ENCODE data around the gene TNPO1. TPM values are rescaled to one million over a fixed set of nuclear protein-coding genes. Genes with fewer than 3 reads are reported as not detected.
A peak's percentile ranks its signal among the peaks of the same experiment; 100 is the strongest.

The TNPO1 gene
- total and polyA plus RNA-seq, 2 donors (not counting 1 experiment from before 2014, with no cell fraction given), result 93.7 to 226 TPM

- Histone ChIP-seq H3K27ac (ENCODE audit: insufficient read depth, low read length) (peak overlapping the region; percentile 94), H3K4me3 (replicated peaks in 1 of 4; ENCODE audit: control extremely low read depth in 1 of 4, insufficient read depth in 1 of 4, low read depth in 3 of 4, low read length in 4 of 4) (peak overlapping the region in 1 of 4 experiments; percentile 71), H3K4me1 (ENCODE audit: control insufficient read depth, extremely low read depth, insufficient read depth, low read length) (peaks cover 11% of the 10 kb centered on the region), H4K20me1 (ENCODE audit: control insufficient read depth, extremely low read depth, insufficient read depth, low read length) (no peaks in the 10 kb centered on the region), H3K27me3 (ENCODE audit: control insufficient read depth, insufficient read depth, low read length) (no peaks in the 10 kb centered on the region), H3K79me2 (ENCODE audit: control insufficient read depth, insufficient read depth, low read length) (peaks cover 30% of the 10 kb centered on the region), H3K4me2 (ENCODE audit: extremely low read depth, insufficient read depth, low read length) (peak overlapping the region; percentile 87), H3K9me3 (ENCODE audit: control insufficient read depth, insufficient read depth, low read depth, low read length) (no peaks in the 10 kb centered on the region), H3K9ac (ENCODE audit: insufficient read depth, low read length) (no peak overlapping the region), H2AFZ (ENCODE audit: low read length) (no peak overlapping the region), H3K36me3 (ENCODE audit: control insufficient read depth, insufficient read depth, low read length) (no peaks in the 10 kb centered on the region)
- no peak for TF ChIP-seq EZH2 (IDR thresholded peaks at IDR 0.05; ENCODE audit: low read length, missing control alignments)
- no peak for DNase-seq (ENCODE audit: low read depth in 2 of 2)
Observed at GRCh38 chr5:72954389-72954788, 137.9 kb downstream of the TNPO1 start.

DNA sequence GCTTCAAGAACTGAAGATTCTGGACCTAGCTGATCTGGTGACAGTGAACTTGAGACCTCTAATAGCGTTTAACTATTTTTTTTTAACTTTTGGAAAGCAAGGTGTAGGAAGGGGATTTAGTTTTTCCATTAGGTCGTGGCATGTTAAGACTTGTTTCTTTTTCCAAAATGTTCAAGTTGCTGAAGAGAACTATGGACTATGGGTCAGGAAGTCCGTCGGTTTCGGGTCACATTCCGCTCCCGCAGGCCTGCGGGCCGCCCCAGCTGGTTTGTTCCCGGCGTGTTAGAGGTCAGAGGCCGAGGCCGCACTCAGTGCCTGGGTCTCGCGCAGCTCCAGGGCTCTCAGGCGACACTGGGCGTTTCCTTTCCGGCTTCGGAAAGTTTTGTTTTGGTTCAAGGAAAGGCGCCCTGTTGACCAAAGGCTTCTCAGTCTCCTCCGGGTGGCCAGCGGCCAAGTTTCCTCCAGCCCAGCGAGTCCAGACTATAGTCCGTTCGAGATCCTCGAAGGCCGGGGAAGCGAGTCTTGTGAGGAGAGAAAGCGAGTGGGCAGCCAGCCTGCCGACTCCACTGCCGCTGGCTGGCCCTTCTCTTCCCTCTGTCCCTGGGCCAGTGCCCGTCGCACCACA lies 138.8 kb downstream of the TNPO1 start:
- TF ChIP-seq, protein P1, sequence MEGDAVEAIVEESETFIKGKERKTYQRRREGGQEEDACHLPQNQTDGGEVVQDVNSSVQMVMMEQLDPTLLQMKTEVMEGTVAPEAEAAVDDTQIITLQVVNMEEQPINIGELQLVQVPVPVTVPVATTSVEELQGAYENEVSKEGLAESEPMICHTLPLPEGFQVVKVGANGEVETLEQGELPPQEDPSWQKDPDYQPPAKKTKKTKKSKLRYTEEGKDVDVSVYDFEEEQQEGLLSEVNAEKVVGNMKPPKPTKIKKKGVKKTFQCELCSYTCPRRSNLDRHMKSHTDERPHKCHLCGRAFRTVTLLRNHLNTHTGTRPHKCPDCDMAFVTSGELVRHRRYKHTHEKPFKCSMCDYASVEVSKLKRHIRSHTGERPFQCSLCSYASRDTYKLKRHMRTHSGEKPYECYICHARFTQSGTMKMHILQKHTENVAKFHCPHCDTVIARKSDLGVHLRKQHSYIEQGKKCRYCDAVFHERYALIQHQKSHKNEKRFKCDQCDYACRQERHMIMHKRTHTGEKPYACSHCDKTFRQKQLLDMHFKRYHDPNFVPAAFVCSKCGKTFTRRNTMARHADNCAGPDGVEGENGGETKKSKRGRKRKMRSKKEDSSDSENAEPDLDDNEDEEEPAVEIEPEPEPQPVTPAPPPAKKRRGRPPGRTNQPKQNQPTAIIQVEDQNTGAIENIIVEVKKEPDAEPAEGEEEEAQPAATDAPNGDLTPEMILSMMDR (conservative IDR thresholded peaks at IDR 0.05 in 1 of 2, IDR thresholded peaks at IDR 0.05 in 1 of 2; ENCODE audit: low read depth in 1 of 2, low read length in 2 of 2), result no peak
- TF ChIP-seq EZH2 (IDR thresholded peaks at IDR 0.05; ENCODE audit: low read length, missing control alignments), result no peak
- Histone ChIP-seq H3K27ac (ENCODE audit: insufficient read depth, low read length) (peak overlapping the region; percentile 94), H3K79me2 (ENCODE audit: control insufficient read depth, insufficient read depth, low read length) (peaks cover 35% of the 10 kb centered on the region), H3K27me3 (ENCODE audit: control insufficient read depth, insufficient read depth, low read length) (no peaks in the 10 kb centered on the region), H3K9ac (ENCODE audit: insufficient read depth, low read length) (peak overlapping the region; percentile 78), H2AFZ (ENCODE audit: low read length) (peak overlapping the region; percentile 74), H3K4me2 (ENCODE audit: extremely low read depth, insufficient read depth, low read length) (peak overlapping the region; percentile 87), H4K20me1 (ENCODE audit: control insufficient read depth, extremely low read depth, insufficient read depth, low read length) (no peaks in the 10 kb centered on the region), H3K4me3 (replicated peaks in 1 of 4; ENCODE audit: control extremely low read depth in 1 of 4, insufficient read depth in 1 of 4, low read depth in 3 of 4, low read length in 4 of 4) (peak overlapping the region; percentile 48 to 71 (median 54)), H3K36me3 (ENCODE audit: control insufficient read depth, insufficient read depth, low read length) (no peaks in the 10 kb centered on the region), H3K9me3 (ENCODE audit: control insufficient read depth, insufficient read depth, low read depth, low read length) (no peaks in the 10 kb centered on the region), H3K4me1 (ENCODE audit: control insufficient read depth, extremely low read depth, insufficient read depth, low read length) (peaks cover 11% of the 10 kb centered on the region)
- no peak for DNase-seq (ENCODE audit: low read depth in 2 of 2)

DNA sequence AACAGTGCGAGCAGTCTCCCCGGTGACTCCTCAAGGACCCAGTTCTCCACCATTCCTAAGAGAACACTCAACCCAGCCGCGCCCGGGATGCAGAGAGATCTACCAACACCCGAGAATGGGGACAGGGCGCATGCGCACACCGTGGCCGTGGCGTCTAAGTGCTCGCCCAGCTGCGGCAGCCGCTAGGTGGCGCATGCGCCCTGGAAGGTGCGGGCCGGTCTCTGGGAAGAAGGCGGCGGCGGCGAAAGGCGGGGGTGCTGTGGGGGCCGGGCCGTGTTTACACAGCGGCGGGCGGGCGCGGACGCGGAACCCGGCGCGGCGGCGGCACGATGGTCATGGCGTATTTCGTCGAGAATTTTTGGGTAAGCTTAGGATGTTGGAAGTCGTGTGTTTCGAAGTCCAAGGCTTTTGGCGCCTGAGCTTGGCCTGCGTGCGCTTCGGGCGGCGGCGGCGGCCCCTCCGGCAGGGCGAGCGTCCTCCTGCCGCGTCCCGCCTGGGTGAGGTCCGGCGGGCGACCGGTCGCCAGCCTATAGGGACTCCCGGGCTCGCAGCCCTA lies 139.4 kb downstream of the TNPO1 start, which contains the start of gene FCHO2:
FCHO2 (plus strand) TSS at position 274 of the 556 bp plus-strand sequence; CDS start at position 330, 56 bp downstream.
- Histone ChIP-seq H3K27me3 (ENCODE audit: control insufficient read depth, insufficient read depth, low read length) (no peaks in the 10 kb centered on the region), H4K20me1 (ENCODE audit: control insufficient read depth, extremely low read depth, insufficient read depth, low read length) (no peaks in the 10 kb centered on the region), H3K9me3 (ENCODE audit: control insufficient read depth, insufficient read depth, low read depth, low read length) (no peaks in the 10 kb centered on the region), H3K79me2 (ENCODE audit: control insufficient read depth, insufficient read depth, low read length) (peaks cover 39% of the 10 kb centered on the region), H3K27ac (ENCODE audit: insufficient read depth, low read length) (peak within 1 kb of the TSS; percentile 94), H2AFZ (ENCODE audit: low read length) (peak within 1 kb of the TSS; percentile 74), H3K9ac (ENCODE audit: insufficient read depth, low read length) (peak within 1 kb of the TSS; percentile 78), H3K4me2 (ENCODE audit: extremely low read depth, insufficient read depth, low read length) (peak within 1 kb of the TSS; percentile 87), H3K36me3 (ENCODE audit: control insufficient read depth, insufficient read depth, low read length) (no peaks in the 10 kb centered on the region), H3K4me1 (ENCODE audit: control insufficient read depth, extremely low read depth, insufficient read depth, low read length) (peaks cover 11% of the 10 kb centered on the region), H3K4me3 (replicated peaks in 1 of 4; ENCODE audit: control extremely low read depth in 1 of 4, insufficient read depth in 1 of 4, low read depth in 3 of 4, low read length in 4 of 4) (peak within 1 kb of the TSS; percentile 67 to 78 (median 74))
- TF ChIP-seq, protein P1 (conservative IDR thresholded peaks at IDR 0.05 in 1 of 2, IDR thresholded peaks at IDR 0.05 in 1 of 2; ENCODE audit: low read depth in 1 of 2, low read length in 2 of 2), result peak; percentile 62 to 67
- TF ChIP-seq EZH2 (IDR thresholded peaks at IDR 0.05; ENCODE audit: low read length, missing control alignments), result no peak
- peak; percentile 93 to 97 for DNase-seq (ENCODE audit: low read depth in 2 of 2)
